DMS 273 treated with DMSO at 0.1 percent for 48 hours (cell line): Measurements from ENCODE around the gene CTTN.
"Not testable (repeated sequence)": the region's sequence is repeated elsewhere in the genome, so short reads cannot be mapped to it uniquely, and the experiment has no call there.

Source experiments
- DNase-seq: peaks from one replicate; lab custom pipeline; 2025; lab: John Stamatoyannopoulos, UW

Gene CTTN

DNA sequence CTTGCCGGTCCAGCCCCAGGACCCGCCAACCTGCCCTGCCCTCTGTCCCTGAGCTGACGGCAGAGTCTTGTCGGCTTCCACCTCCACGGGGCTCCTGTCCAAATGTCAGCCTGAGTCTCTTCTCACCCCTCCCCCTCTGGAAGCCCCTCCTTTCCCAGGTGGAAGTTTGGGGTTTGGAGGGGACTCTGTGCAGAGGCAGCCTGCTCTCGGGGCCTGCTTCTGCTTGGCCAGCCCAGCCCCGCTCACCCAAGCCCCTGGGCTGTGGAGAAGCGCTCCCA lies 31.0 kb downstream of the CTTN start:
- no peak for DNase-seq

DNA sequence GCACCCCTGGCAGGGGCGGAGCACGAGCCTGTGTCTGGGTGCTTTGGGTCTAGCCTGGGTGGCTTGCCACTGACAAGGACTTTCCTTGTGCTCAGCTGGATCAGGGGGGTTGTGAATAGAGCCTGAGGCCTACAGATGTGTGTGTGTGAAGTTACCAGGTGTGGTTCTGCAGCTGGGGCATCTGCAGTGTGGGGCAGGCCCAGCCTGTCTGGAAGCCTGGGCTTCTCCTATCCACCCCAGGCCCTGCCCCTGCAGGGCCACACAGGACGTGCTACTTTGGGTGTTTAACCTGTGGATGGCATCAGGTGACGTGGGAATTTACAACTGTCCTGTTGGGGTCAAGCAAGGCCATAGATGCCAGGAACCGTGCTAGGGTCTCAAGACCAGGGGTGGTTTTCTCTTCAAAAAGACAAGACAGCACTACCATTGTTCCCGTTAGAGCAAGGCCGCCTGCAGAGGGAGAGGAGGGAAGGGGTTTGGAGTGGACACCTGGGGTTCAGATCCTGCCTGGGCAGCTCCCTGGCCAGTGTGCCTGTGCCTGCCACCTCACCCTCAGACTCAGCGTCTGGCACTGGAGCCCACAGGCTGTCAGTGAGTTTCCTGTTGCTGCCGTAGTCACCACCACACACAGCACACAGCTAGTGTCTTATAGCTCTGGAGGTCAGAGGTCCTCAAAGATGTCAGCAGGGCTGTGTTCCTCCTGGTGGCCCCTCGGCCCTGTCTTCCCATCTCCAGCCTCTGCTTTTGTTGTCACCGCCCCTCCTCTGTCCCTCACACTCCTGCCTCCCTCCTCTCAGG lies 31.6 kb downstream of the CTTN start:
- DNase-seq, result no peak

DNA sequence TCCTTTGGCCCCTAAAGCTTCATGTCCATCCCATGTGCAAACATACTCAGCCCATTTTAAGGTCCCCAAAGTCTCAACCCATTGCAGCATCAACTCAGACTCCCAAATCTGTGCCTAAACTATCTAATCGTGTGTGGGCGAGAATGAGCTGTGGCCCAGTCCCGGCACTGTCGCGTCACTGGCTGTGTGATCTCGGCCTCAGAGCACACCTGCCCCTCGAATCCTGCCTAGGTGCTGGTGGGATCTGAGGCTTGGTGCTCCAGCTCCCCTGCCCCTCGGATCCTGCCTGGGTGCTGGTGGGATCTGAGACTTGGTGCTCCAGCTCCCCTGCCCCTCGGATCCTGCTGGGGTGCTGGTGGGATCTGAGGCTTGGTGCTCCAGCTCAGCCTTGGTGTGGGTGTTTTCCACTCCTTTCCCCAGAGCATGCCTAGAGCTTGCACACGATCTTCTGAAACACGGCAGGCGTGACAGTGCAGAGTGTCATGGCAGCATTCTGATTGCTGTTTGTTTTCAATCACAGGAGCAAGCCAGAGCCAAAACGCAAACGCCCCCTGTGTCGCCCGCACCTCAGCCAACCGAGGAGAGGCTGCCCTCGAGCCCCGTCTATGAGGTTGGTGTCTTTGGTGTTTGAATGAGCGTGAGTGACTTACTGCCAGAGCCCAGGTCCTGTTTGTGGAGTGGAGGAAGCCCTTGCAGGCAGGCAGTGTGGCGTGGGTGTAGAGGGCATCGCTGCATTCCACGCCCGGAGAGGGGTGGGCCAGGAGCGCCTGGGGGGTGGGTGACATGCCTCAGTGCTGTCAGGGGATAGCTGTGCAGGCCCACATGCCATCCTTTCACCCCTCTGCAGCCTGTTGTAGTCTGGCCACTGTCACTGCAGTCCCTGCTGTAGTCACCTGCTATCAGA lies 32.6 kb downstream of the CTTN start:
- no peak for DNase-seq

GRCh38 chr11:70431611-70432010 lies 33.3 kb downstream of the CTTN start:
- DNase-seq, result no peak

DNA sequence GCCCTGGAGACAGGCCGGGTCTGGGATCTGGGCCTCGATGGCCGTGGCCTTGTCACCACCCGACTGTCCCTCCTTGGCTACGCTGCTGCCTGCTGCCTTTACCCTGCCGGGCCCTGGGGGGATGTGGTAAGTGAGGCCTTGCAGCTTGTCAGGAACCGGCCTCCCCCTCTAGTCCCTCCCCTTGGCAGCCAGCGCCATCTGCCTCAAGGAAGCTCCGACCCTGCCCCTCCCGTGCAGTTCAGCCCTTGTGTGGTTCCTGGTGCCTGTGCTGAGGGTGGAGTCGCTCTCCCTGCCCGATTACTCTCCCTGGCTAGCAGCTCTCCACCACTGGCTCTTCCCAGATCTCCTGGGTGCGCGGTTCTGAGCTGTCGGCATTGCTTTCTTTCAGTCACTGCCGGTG lies 33.7 kb downstream of the CTTN start:
- DNase-seq, result no peak

DNA sequence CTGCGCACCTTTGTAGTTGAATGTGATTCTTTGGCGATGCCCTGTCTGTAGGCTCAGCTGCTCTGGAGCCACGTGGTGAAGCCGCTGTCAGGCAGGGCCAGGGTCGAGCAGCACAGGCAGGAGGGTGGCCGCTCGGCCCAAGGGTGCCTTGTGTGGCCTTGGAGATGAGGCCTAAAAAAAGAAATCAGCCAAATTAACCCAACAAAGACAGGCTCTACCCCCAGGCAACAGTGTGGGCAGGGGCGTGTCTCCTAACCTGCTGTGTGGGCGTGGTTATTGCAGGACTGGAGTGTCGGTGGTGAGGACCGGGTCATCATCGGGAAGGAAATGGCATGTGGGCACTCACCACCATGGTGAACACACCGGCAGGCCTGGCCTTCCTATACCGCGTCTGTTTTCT lies 34.3 kb downstream of the CTTN start:
- DNase-seq, result no peak

DNA sequence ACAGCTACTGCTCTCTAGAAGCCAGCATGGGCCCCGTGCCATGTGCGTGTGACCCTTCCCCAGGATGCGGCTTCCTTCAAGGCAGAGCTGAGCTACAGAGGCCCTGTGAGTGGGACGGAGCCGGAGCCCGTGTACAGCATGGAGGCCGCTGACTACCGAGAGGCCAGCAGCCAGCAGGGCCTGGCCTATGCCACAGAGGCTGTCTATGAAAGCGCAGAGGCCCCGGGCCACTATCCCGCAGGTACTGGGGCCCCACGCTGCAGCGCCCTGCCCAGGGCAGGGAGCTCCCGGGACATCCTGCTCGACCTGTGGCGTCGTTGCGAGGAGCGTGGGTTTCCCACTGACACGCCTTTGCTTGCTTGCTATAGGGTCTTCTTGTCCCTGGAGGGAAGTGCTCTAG lies 34.7 kb downstream of the CTTN start:
- no peak for DNase-seq

- DNase-seq, result no peak
Measured at GRCh38 chr11:70433526-70433925, 35.2 kb downstream of the CTTN start.

DNA sequence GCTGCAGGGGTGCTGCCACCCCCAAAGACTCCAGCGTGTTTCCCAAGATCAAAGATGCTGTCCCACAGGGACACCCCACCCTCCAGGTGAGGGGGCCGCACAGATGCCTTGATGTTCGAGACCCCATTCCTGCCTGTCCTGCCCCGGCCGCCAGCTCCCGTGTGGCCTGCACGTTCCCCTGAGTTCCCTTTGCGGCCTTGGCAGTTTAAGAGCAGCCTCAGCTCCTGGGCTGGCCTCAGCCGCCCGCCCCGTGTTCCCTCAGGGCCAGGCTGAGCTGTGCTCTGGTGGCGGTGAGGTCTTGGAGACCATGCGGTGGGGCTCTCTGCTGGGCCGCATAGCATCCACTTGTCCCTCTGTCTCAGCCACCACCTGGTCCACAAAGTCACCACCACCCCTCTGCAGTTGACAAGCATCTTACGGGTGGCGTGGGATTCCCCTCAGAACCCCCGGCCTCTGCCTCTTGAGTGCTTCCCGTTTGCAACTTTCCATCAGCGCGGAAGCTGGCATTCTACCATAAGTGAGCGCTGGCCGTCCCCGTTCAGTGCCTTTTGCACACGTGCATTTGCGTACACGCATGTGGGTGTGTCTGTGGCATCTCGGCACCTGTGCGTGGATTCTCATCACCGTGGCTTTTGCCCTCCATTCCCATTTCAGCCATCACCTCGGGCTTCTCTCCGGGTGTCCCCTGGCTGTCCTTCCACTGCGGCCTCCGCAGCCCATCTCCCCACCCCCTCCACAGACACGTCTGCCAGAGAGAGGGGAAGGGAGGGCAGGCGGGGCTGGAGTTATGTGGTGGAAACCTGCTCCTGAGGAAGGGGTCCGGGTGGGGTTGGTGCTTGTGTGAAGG lies 35.9 kb downstream of the CTTN start:
- DNase-seq, result no peak

DNA sequence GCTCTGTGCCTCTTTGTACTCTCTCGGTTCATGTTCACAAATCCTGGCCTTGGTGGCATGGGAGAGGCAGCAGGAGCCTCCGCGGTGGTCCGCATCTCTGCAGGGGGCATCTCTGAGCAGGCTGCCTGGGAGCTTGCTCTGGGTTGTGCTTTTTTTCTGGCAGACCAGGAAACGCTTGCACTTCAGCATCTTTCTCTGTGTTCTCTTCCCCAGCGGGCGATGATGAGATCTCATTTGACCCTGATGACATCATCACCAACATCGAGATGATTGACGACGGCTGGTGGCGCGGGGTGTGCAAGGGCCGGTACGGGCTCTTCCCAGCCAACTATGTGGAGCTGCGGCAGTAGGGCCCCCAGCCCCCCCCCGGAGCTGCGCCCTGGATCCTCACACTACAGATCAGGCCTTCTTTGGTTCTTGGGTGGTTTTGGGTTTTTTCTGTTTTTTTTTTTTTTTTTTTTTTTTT lies 36.5 kb downstream of the CTTN start:
- no peak for DNase-seq

GRCh38 chr11:70435361-70435760 lies 37.0 kb downstream of the CTTN start:
- no peak for DNase-seq

- DNase-seq, result no peak
Measured at GRCh38 chr11:70435765-70436500, 37.6 kb downstream of the CTTN start.

GRCh38 chr11:70436501-70436860 lies 38.2 kb downstream of the CTTN start:
- DNase-seq, result no peak

- no peak for DNase-seq
Measured at GRCh38 chr11:70437111-70437784, 38.9 kb downstream of the CTTN start.

- no peak for DNase-seq
Measured at GRCh38 chr11:70440206-70440605, 41.9 kb downstream of the CTTN start.

- no peak for DNase-seq
Measured at GRCh38 chr11:70443773-70444030, 45.4 kb downstream of the CTTN start.

GRCh38 chr11:70445091-70445490 lies 46.8 kb downstream of the CTTN start:
- no peak for DNase-seq

GRCh38 chr11:70445605-70446004 lies 47.3 kb downstream of the CTTN start:
- DNase-seq, result no peak

DNA sequence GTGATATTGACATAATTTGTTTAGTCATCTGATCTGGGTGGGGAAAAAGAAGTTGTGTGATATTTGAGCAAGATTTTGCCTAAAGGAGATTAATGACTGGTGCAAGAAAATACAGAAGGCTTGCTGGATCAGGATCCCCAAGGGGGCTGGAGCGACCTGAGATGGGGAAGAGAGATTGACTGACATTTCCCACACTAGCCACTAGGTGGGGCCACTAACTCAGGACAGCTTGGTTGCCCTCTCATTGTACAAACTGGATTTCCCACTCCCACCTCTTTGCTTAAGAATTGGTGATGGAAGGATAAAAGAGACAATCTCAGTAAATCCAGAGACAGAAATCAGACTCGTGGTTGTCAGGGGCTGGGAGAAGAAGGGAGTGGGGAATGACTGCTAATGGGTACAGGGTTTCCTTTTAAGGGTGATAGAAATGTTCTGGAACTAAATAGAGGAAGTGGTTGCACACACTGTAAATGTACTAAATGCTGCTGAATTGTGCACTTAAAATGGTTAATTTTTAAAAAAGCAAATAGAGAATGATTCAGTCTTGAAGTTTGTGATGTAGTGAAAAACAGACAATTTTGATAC lies 50.7 kb downstream of the CTTN start:
- no peak for DNase-seq

GRCh38 chr11:70454197-70454767 lies 56.0 kb downstream of the CTTN start:
- no peak for DNase-seq

DNA sequence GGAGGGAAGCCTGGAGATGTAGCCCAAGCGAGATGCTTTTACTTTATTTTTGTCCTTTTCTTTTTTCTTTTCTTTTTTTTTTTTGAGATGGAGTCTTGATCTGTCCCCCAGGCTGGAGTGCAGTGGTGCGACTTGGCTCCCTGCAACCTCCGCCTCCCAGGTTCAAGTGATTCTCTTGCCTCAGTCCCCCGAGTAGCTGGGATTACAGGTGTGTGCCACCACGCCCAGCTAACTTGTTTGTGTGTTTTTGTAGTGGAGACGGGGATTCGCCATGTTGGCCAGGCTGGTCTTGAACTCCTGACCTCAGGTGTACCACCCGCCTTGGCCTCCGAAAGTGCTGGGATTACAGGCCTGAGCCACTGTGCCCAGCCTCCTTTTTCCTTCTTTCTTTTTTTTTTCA lies 56.5 kb downstream of the CTTN start:
- DNase-seq, result not testable (repeated sequence)
